Upper lobe of left lung (tissue), 4 donors: ENCODE measurements around the gene DNAJC28.

Experiments used
- POLR2A ChIP-seq, 4 donors: fragments of 450-650 bp; IDR thresholded peaks; one replicate each; pipeline ENCODE4 v1.5.1; 2016 to 2017; ENCODE audit warnings: antibody characterized with exemption in 4 of 4, mild to moderate bottlenecking in 2 of 4
- POLR2AphosphoS5 ChIP-seq, 2 donors: sonication (generic); formaldehyde crosslinking; IDR thresholded peaks; one replicate each; pipeline ENCODE4 v1.5.1; 2017; ENCODE audit warnings: antibody characterized with exemption in 2 of 2

GRCh38 chr21:33479679-33480480 is 11.6 kb downstream of the DNAJC28 start, which contains the start of gene TMEM50B:
- TF ChIP-seq POLR2AphosphoS5 (IDR thresholded peaks at IDR 0.05) (peak; percentile 87 to 98), POLR2A (IDR thresholded peaks at IDR 0.05) (peak; percentile 41 to 98 (median 86))
